RKO (cell line): ENCODE measurements around the gene SERINC3.

Experiments used
- DNase-seq: peaks from one replicate; pipeline ENCODE4 v3.0.0-alpha.2; 2016; ENCODE audit warnings: low spot score

The SERINC3 gene

DNA sequence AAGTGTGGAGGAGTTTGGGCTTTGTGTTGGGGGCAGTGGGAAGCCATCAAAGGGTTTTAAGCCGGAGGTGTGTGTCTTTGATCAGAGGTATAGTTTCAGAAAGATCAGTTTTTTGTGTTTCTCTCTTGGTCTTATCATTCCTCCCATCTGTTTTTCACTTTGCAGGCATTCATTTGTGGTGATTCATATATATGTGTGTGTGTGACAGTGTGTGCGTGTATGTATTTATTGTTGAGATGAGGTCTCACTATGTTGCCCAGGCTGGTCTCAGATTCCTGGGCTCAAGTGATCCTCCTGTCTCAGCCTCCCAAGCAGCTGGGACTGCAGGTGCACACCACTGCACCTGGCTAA is 11.1 kb upstream of the SERINC3 start:
- DNase-seq: peak; percentile 69

DNA sequence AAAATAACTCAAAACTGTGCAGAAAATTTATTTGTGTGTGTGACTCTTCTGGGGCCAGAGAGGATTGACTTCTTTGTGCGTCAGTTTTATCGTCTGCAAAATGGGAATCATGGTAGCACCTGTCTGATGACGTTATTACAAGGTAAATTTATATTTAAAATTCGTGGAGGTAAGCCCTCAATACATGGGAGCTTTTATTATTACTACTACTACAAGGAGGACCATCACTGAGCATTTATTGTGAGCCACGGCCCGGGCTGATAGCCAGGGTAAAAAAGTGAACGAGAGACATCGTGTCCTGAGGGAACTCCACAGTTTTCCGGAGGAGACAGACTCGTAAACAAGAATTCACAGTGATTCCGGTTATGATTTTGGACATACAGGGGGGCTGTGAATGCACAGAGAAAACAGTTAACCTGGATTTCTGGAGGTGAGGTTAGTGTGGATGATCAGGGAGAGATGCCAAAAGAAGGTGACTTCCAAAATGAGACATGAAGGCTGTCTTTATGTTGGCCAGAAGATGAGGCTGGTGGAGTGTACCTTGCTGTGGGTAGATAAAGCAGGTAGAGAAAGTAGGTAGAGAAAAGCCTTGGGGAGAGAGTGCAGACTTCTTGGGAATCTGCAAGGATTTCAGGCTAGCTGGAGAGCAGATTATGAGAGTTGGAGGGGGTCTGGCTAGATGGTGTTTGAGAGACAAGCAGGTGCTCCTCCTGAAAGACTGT is 10.6 kb upstream of the SERINC3 start:
- DNase-seq: no peak

DNA sequence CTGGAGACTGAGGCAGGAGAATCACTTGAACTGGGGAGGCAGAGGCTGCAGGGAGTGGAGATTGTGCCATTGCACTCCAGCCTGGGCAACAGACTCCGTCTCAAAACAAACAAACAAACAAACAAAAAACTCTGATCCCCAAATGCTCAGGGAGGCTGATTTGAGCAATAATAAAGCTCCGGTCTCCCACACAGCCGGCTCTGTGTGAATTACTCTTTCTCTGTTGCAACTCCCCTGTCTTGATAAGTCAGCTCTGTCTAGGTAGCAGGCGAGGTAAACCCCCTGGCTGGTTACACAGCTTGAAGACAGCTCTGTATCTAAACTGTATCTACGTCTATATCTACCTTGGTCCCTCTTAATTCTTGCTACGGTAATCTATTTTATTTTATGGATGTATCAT is 6.4 kb upstream of the SERINC3 start:
- no peak for DNase-seq

DNA sequence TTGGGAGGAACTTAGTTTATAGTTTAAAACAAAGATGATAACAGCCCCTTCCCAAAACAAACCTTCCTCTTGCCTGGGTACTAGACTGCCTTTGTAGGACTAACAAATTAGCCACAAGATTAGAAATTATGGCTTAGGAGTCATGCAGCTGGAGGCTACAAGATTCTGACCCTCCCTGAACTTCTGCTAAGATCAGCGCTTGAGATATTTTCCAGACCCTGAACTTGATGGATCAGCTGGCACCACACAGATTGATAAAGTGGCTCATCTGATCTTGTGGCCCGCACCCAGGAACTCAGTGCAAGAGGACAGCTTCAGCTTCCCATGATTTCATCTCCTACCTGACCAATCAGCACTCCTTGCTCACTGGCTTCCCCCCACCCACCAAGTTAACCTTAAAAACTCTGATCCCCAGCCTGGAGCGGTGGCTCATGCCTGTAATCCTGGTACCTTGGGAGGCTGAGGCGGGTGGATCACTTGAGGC is 5.9 kb upstream of the SERINC3 start:
- DNase-seq: no peak

DNA sequence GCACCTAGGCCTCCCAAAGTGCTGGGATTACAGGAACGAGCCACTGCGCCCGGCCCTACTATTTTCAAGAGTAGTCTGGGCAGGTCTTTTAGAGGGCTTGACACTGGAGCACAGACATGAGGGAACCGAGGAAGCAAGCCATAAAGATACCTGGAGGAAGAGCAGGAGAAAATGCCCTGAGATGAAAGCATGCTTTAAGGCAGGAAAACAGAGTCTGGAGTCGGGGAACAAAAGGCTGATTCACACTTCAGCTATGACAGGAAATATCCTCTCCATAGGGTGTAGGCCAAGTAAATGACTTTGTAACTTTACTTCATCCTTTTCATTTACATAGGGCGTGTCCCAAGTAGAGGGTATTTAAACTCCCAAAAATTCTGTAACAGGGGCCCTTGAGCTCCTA is 4.3 kb upstream of the SERINC3 start:
- DNase-seq: peak; percentile 55

DNA sequence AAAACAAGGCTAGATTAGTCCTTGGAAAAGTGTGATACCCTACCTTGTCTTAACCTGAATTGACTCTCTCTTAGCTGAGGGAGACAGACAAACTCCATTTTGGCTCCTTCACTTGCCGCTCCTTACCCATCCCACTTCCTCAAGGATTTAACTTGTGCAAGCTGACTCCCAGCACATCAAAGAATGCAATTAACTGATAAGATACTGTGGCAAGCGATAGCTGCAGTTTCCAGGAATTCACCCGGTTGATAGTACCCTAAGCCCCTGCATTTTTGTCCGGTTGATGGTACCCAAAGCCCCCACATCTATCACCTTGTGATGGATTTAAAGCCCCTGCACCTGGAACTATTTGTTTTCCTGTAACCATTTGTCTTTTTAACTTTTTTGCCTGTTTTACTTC is 1.9 kb upstream of the SERINC3 start:
- DNase-seq: no peak

DNA sequence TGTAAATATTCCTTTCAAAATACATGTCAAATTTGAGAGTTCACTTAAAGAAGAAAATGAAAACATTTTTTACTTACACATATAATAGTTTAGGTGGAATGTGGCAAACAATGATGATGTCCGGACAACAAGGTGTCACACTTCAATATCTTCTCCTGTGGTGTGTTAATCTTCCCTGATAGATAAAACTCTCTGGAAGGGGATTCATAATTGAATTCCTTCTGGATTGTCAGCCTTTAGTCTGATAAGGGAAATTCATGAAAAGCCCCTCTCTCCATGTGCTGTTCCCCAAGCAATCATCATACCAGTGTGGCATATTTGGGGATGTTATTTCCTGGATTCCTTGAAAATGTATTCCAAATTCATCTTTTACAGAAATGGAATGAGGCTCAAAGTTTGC is 971 bp upstream of the SERINC3 start:
- DNase-seq: no peak

DNA sequence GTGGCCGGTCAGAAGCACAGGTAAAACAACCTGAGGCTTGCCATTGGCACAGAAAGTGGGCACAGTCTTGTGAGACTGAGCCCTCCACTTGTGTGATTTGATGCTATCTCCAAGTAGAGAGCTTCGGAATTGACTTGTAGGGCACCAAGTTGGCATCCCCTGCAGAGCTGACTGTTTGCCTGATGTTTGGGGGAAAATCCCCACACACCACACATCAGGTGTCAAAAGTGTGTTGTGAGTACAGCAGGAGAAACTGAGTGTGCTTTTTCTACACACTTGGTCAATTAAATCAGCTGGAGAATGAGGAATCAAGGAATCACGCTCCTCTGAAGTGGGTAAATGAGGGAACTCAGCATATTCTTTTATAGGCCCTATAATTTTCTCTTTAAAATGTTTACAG is 989 bp downstream of the SERINC3 start:
- DNase-seq: no peak

DNA sequence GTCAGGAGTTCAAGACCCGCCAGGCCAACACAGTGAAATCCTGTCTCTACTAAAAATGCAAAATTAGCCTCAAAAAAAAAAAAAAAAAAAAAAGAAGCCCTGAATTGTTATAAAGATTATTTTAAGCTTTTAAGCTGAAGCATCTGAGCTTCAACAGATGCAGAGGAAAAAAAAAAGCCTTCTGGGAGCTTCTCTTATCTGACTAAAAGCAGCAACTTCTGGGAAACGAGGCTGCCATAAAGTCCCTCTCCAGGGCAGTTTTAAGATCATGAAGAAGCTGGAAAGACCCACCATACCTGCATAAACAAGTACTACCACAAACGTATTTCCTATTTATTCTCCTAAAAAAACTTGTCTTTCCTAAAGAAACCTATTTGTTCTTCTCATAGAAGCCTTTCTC is 3.6 kb downstream of the SERINC3 start:
- DNase-seq: no peak

DNA sequence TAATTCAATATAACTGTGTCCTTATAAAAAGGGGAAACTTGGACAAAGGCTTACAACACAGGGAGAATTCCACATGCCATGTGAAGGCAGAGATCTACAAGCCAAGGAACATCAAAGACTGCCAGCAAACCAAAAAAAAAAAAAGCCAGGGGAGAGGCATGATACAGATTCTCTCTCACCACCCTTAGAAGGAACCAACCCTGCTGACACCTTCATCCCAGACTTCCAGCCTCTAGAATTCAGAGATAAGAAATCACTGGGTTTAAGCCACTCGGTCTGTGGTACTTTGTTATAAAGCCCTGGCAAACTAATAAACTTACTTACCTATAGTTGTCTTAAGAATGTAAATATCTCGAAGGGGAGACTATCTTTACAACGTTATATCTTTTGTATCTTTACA is 4.4 kb downstream of the SERINC3 start:
- no peak for DNase-seq

DNA sequence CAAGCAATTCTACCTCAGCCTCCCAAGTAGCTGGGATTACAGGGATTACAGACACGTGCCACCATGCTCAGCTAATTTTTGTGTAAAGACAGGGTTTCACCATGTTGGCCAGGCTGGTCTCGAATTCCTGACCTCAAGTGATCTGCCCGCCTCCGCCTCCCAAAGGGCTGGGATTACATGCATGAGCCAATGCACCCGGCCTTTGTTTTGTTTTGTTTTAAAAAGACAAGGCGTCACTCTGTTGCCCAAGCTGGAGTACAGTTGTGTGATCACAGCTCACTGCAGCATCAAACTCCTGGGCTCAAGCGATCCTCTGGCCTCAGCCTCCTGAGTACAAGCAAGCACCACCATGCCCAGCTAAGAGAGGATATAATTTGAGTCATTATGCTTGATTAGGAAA is 5.4 kb downstream of the SERINC3 start:
- DNase-seq: no peak

DNA sequence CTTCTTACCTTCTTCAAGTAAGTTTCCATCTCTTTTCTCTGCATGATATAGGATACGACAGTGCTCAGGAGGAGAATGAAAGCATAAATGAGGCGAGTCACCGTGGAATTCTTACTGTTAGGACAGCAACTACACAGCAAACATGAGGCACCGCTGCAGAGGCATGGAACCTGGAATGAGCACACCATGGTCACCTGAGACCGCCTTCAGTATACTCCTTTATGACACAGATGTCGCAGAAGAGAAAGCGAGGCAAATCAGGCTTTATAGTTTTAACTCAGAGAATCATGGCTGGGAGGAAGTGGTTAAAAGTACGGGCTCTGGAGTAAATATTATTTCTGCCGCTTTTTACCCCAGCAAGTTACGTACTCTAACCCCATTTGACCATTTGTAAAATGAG is 8.0 kb downstream of the SERINC3 start:
- no peak for DNase-seq

DNA sequence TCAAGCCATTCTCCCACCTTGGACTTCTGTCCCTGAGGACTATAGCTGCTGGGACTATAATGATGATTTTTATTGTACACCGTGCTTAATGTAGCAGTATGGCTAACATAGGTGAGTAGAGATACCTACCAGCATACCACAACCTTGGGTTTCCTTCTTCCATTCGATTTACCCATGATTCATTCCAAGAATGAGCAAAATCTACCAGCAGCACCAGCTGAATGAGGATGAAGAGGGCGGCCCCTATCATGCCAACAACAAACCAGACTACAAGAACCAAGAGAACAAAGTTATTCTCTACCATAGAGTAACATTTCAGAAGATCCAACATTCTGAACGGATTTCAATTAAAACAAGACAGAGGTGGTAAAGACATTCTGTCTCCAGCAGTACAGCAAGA is 12.1 kb downstream of the SERINC3 start:
- no peak for DNase-seq

DNA sequence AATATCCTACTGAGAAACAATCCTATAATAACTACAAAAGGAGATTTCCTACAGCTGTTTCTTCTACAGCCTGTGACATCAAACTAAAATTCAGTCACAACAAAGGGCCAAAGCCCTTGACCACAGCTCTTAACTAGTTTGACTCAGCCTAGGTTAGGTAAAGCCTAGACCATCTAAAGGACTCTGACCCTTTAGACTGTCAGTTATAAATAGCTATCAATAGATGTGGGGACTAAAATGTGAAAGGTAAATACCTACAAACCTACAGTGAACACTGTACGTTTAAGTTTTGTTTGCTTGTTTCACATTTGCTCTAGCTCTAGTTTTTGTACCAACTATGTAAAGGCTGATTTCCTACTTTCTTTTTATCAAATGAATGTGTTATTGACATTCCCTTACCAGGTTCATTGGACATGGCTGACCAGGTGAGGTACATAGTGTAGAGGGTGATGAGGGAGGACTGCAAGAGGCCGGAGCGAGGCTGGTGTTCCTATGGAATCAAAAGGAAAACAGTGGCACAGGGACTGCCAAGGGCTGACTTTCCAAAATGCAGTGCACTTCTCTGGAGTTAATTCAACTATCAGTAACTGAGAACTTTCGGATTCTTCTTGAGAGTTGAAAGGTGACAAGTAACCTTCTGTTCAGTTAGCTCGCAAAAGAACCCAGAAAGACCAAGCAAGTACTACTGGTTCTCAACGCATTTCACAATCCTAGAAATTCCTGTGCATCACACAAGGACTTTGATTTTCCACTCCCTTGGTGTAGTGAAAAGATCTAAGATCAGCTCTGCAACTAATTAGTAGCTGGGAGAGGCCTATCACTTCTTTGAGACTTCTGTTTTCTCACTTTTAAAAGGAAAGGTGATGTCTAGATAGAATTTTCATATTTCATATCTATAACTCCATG is 17.2 kb downstream of the SERINC3 start:
- DNase-seq: no peak

DNA sequence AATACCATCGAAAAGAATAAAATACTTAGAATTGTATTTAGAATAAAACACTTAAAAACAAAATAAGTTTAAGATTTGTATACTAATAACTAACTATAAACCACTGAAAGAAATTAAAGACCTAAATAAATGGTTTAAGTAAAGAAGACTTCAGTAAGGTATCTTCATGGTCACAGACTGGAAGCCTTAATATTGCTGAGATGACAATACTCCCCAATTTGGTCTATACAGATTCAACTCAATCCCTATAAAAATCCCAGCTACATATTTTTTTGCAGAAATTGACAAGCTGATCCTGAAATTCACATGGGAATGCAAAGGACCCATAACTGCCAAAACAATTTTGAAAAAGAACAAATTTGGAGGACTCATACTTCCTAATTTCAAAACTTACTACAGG is 18.9 kb downstream of the SERINC3 start:
- no peak for DNase-seq

DNA sequence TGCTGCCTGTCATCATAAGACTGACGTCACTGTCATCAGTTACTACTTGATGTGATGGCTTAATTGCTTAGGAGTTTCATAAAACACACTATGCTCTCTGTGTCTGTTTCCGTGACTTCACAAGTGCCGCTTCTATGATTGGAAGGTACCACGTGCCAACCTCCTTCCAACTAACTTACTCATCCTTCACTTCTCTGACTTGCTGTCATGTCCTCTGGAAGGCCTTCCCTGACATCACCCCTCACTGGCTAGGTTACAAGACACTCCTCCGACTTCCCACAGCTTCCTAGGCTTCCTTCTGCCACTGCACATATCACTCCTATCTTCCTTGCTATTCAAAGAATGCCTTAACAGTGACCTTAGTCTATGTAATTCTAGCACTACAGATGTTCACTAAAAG is 20.4 kb downstream of the SERINC3 start:
- no peak for DNase-seq

DNA sequence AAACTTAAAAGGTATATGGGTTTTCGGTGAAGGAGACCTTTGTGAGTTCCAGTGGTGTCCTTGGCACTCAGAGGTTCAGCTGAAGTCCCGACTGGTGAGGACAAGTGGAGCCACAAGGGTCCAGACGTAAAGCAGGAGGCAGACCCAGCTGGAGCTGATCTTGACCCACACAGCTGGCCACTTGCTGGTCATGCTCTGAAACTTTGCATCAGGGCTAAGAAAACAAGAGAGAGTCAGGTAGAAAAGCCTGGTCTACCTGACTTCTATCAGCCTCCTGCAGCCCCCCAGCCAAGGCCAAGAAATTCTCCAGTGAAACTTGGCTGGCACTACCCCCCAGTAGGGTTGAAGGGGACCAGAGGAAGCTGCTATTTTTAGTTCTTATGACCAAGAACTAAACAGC is 21.6 kb downstream of the SERINC3 start:
- DNase-seq: no peak

DNA sequence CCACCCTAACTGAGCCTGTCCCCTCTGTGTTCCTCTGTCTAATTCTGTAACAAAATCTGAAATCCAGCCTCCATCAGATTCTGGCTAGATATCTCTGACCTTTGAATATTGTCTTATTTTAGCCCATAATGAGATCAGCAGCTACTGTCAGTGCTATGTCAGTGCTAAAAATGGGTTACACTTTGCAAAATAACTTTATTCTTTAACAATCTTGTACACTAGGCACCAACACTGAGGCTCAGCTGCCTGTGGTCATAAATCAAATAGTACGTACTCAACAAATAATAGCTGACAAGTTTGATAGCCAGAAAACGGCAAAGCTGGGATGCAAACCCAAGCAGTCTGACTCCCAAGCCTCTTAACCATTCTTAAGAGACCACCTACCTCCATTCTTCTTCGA is 24.1 kb downstream of the SERINC3 start:
- DNase-seq: no peak

DNA sequence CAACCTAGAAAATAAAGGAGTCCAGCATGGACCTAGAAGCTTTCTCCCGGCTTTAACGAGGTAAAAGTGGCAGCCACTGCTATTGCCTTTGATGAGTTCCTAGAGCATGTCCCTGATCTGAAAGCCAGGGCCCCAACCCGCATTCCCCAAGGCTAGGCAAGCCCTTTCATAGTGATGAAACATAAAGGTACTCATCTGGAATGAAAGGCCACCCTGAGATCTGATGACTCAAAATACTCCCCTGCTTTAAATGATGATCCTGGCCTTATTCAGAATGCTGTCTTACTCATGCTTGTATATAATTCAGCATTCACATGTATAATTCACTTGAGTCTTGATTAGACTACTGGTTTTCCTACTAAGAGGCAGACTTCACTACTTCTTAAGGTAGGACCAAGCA is 24.9 kb downstream of the SERINC3 start:
- peak; percentile 95 for DNase-seq

DNA sequence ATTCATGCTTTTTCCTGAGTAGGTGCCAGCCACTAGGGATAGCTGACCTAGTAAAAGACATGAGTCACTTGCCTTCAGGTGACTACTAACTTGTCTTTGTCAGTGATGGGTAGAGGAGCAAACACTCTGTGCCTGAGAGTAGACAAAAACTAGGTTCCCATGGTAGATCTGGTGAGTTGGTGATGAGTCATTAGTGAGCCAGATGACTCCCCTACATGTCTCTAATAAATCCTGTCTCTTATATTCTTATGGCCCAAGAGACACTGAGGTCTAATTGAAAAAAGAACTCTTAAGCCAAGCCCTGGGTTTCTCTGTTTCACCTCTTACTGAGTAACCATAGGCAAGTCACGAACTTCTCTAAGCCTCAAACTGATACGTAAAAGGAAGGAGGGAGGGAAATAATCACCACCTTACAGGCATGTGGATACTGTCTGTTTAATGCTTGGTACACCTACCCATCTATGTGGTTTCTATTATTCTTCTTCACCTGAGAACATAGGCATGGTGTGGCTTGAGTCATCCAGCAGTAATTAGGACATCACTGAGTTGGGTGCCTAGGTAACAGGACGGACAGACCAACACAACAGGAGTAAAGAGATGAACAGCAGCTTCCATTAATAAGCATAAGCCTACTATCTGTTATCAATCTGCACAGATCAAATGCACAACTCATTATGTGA is 25.9 kb downstream of the SERINC3 start:
- DNase-seq: peak; percentile 98

DNA sequence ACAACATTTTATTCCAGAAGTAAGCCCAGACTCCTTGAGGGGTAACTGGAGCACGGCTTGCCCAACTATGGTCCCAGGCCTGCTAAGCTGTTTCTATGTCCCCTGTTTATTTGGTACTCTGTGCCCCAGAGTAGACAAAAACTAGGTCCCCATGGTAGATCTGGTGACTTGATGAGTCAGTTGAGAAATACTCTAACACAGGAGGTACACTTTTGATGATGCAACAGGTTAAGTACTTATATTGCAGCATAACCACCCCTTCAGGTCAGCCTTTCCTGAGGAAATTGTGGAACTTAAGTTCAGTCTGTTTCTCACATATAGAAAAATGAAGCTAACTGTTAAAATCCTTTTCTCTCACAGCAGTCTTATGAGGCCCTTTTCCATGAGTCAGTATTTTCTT is 26.6 kb downstream of the SERINC3 start:
- DNase-seq: peak; percentile 62

DNA sequence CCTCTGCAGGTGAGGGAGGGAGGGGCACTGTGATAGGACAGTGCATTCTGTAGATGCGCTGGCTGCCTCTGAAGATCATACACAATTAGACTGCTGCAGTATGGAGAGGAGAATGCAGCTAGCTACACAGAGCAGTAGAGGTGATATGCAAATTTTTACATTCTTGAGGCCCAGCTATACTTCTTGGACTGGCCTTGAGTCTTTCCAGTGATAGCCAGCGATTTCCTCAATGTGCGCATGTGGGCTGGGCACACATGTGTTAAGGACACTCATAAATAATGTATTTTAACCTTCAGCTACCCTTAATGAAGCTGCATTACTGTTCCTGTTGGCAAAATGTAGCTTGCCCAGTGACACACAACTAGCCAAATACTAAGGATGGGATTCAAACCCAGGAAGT is 27.2 kb downstream of the SERINC3 start:
- DNase-seq: no peak

DNA sequence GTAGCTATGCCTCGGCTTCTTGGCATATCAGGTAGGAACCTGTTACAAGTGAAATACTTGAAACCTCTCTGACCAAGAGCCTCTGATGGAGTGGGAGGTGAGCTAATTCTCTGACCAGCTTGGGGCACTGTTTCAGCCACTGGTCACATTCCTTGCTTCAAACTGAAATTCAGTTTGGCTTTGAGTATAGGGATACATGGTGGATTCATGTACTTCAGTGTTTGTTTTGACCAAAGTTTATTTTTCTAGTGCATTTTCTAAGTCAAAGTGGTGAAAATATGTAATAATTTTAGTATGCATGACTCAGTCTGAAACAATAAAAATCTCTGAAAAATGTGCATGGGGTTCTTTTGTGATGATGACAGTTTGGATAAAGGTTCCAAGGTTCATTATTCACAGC is 27.6 kb downstream of the SERINC3 start:
- no peak for DNase-seq
